ENCODE results near the gene SMIM21.

GRCh38 chr18:75472396-75472795, 44.9 kb upstream of the SMIM21 start:
- TF ChIP-seq CTCF (IDR thresholded peaks at IDR 0.05; ENCODE audit: low read length) (no peak), EZH2phosphoT487 (IDR thresholded peaks at IDR 0.05; ENCODE audit: low read length) (no peak), EZH2 (optimal IDR thresholded peaks at IDR 0.05; ENCODE audit: low read depth, low read length) (no peak)
